Measurements from ENCODE around the gene GDPD3. TPM values are rescaled to one million over a fixed set of nuclear protein-coding genes. Genes with fewer than 3 reads are reported as not detected.
"Not testable (repeated sequence)": the region's sequence is repeated elsewhere in the genome, so short reads cannot be mapped to it uniquely, and the experiment has no call there.

The GDPD3 gene
- total RNA-seq, 4 donors from 2014 or later = 13.4 to 41.2 (median 28.1) TPM

GRCh38 chr16:30136971-30137605, 23.8 kb upstream of the GDPD3 start:
- Histone ChIP-seq H3K27ac (no peak overlapping the region), H3K9me3 (no peaks in the 10 kb centered on the region), H3K27me3 (no peaks in the 10 kb centered on the region), H3K36me3 (no peaks in the 10 kb centered on the region), H3K4me1 (no peaks in the 10 kb centered on the region), H3K4me3 (no peak overlapping the region)
- WGBS, 2 donors = 68 to 77% methylated on average over 8 to 9 of the region's 11 CpGs
- DNase-seq = no peak
- TF ChIP-seq CTCF (IDR thresholded peaks at IDR 0.05) (no peak), POLR2A (IDR thresholded peaks at IDR 0.05) (no peak)
- intact Hi-C loops (cut with DNase I) = no loop called here

DNA sequence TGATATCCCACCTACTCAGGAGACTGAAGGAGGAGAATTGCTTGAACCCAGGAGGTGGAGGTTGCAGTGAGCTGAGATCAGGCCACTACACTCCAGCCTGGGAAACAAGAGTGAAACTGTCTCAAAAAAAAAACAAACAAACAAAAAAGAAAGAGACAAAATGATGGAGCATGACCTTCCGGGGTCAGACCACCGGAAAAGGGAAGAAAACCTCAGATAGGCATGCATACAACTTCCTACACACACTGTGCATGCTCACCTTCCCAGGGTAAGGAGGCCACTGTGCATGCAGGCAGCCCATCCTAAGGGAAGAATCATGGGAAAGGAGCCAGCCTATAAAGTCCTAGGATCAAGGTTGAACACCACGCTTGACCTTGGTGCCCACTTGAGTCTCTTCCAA, 19.3 kb upstream of the GDPD3 start:
- no peaks in the 10 kb centered on the region for H3K36me3 ChIP-seq
- no peak for DNase-seq
- no peaks in the 10 kb centered on the region for H3K9me3 ChIP-seq
- TF ChIP-seq CTCF (IDR thresholded peaks at IDR 0.05) = no peak
- no peak for TF ChIP-seq POLR2A (IDR thresholded peaks at IDR 0.05)
- H3K27me3 ChIP-seq = no peaks in the 10 kb centered on the region
- H3K27ac ChIP-seq = no peak overlapping the region
- no peak overlapping the region for H3K4me3 ChIP-seq
- WGBS, 2 donors = 57 to 83% methylated on average over 3 of the region's 3 CpGs
- no peaks in the 10 kb centered on the region for H3K4me1 ChIP-seq
- intact Hi-C loops (cut with DNase I) = no loop called here

GRCh38 chr16:30131869-30132475, 18.6 kb upstream of the GDPD3 start:
- WGBS, 2 donors = 59 to 70% methylated on average over 2 to 4 of the region's 4 CpGs
- TF ChIP-seq POLR2A (IDR thresholded peaks at IDR 0.05) = no peak
- no peak for TF ChIP-seq CTCF (IDR thresholded peaks at IDR 0.05)

GRCh38 chr16:30127993-30128392, 14.7 kb upstream of the GDPD3 start:
- WGBS, 2 donors = 88 to 100% methylated on average over 1 of the region's 1 CpG
- TF ChIP-seq POLR2A (IDR thresholded peaks at IDR 0.05) (no peak), CTCF (IDR thresholded peaks at IDR 0.05) (no peak)
- Histone ChIP-seq H3K4me1 (peaks cover 7 to 18% (median 9%) of the 10 kb centered on the region in 3 donors), H3K36me3 (no peaks in the 10 kb centered on the region), H3K27ac (no peak overlapping the region), H3K4me3 (no peak overlapping the region), H3K27me3 (no peaks in the 10 kb centered on the region), H3K9me3 (no peaks in the 10 kb centered on the region)
- intact Hi-C loops (cut with DNase I) = no loop called here
- DNase-seq = no peak

More at GRCh38 chr16:30131869-30132475, 18.6 kb upstream of the GDPD3 start:
- Histone ChIP-seq H3K9me3 (no peaks in the 10 kb centered on the region), H3K4me1 (no peaks in the 10 kb centered on the region), H3K27ac (no peak overlapping the region), H3K27me3 (no peaks in the 10 kb centered on the region), H3K36me3 (no peaks in the 10 kb centered on the region), H3K4me3 (no peak overlapping the region)
- intact Hi-C loops (cut with DNase I) = no loop called here
- no peak for DNase-seq

GRCh38 chr16:30125690-30126089, 12.4 kb upstream of the GDPD3 start:
- H3K27ac ChIP-seq; H3K4me3 ChIP-seq; DNase-seq; intact Hi-C loops (cut with DNase I); H3K36me3 ChIP-seq; H3K9me3 ChIP-seq; H3K27me3 ChIP-seq: not testable (repeated sequence)
- 85 to 90% methylated on average over 9 of the region's 9 CpGs for WGBS, 2 donors
- H3K4me1 ChIP-seq = peaks cover 21 to 38% (median 25%) of the 10 kb centered on the region in 3 donors
